Stimulated activated CD8-positive, alpha-beta memory T cell treated with anti-CD3 and anti-CD28 coated beads, Interleukin-12 subunit alpha, Interleukin-12 subunit beta, amount 100 ng/mL, for 1 hour (primary cell): ENCODE measurements around the gene ATP2B2.
"Not testable (repeated sequence)": the region's sequence is repeated elsewhere in the genome, so short reads cannot be mapped to it uniquely, and the experiment has no call there.

Experiments
- DNase-seq: peaks from one replicate; pipeline ENCODE4 v3.0.0-alpha.2; 2020; ENCODE audit warnings: low read depth

ATP2B2 gene

GRCh38 chr3:10505050-10505790 lies at the start of gene ATP2B2:
ATP2B2 (minus strand) TSS chr3:10505586; CDS start chr3:10449543, 56,043 bp downstream.
- DNase-seq = no peak

GRCh38 chr3:10554746-10555145 lies 49.4 kb upstream of the ATP2B2 start:
- DNase-seq = no peak

GRCh38 chr3:10554236-10554611 lies 48.8 kb upstream of the ATP2B2 start:
- no peak for DNase-seq

GRCh38 chr3:10553591-10554235 lies 48.3 kb upstream of the ATP2B2 start:
- DNase-seq = no peak

- no peak for DNase-seq
Measured at GRCh38 chr3:10552631-10552943, 47.2 kb upstream of the ATP2B2 start.

GRCh38 chr3:10551821-10552630 lies 46.6 kb upstream of the ATP2B2 start:
- DNase-seq = peak; percentile 72

- DNase-seq = no peak
Measured at GRCh38 chr3:10551139-10551538, 45.8 kb upstream of the ATP2B2 start.

- no peak for DNase-seq
Measured at GRCh38 chr3:10550705-10551104, 45.3 kb upstream of the ATP2B2 start.

- no peak for DNase-seq
Measured at GRCh38 chr3:10549617-10550230, 44.3 kb upstream of the ATP2B2 start.

- no peak for DNase-seq
Measured at GRCh38 chr3:10548992-10549391, 43.6 kb upstream of the ATP2B2 start.

GRCh38 chr3:10547841-10548783 lies 42.7 kb upstream of the ATP2B2 start:
- no peak for DNase-seq

- DNase-seq = no peak
Measured at GRCh38 chr3:10547413-10547812, 42.0 kb upstream of the ATP2B2 start.

- DNase-seq = no peak
Measured at GRCh38 chr3:10546820-10547263, 41.5 kb upstream of the ATP2B2 start.

- DNase-seq = no peak
Measured at GRCh38 chr3:10546181-10546624, 40.8 kb upstream of the ATP2B2 start.

- DNase-seq = no peak
Measured at GRCh38 chr3:10542518-10542917, 37.1 kb upstream of the ATP2B2 start.

- DNase-seq = not testable (repeated sequence)
Measured at GRCh38 chr3:10540347-10540746, 35.0 kb upstream of the ATP2B2 start.

GRCh38 chr3:10534066-10534465 lies 28.7 kb upstream of the ATP2B2 start:
- DNase-seq = no peak

GRCh38 chr3:10533737-10534023 lies 28.3 kb upstream of the ATP2B2 start:
- DNase-seq = no peak

- DNase-seq = no peak
Measured at GRCh38 chr3:10532939-10533736, 27.8 kb upstream of the ATP2B2 start.

GRCh38 chr3:10531031-10531430 lies 25.6 kb upstream of the ATP2B2 start:
- DNase-seq = no peak

- no peak for DNase-seq
Measured at GRCh38 chr3:10530241-10530640, 24.9 kb upstream of the ATP2B2 start.
